Transverse colon (tissue), 4 donors: ENCODE data around the gene HNMT. TPM values are rescaled to one million over a fixed set of nuclear protein-coding genes. Genes with fewer than 3 reads are reported as not detected.

Source experiments
- DNase-seq: peaks from one replicate; pipeline ENCODE4 v3.0.0-alpha.2; 2019
- H3K27ac ChIP-seq, 4 donors: fragments of 200-600 bp; sonication (generic); 2 replicates each; pipeline ENCODE4 v1.5.1; 2016 to 2018; ENCODE audit warnings: inconsistent platforms in 4 of 4
- H3K27me3 ChIP-seq: fragments of 200-600 bp; sonication (generic); 2 replicates; pipeline ENCODE4 v1.5.1; 2017; ENCODE audit warnings: inconsistent platforms
- H3K36me3 ChIP-seq, 4 donors: fragments of 200-600 bp; sonication (generic); 2 replicates each; pipeline ENCODE4 v1.5.1; 2017 to 2019; ENCODE audit warnings: inconsistent platforms in 4 of 4
- H3K4me1 ChIP-seq, 4 donors: fragments of 200-600 bp; sonication (generic); 2 replicates each; pipeline ENCODE4 v1.5.1; 2017 to 2020; ENCODE audit warnings: inconsistent platforms in 4 of 4
- H3K4me3 ChIP-seq, 4 donors: fragments of 200-600 bp; sonication (generic); 1 replicate in 1 of 4; 2 replicates in 3 of 4; pipeline versions ENCODE4 v1.5.1 to v1.6.1; 2017 to 2019; ENCODE audit warnings: inconsistent platforms in 4 of 4
- H3K9me3 ChIP-seq, 2 donors: fragments of 200-600 bp; sonication (generic); 2 replicates each; pipeline ENCODE4 v1.5.1; 2017 to 2019; ENCODE audit warnings: inconsistent platforms in 2 of 2
- CTCF ChIP-seq, 5 experiments: fragments of 200-600 bp in 3 of 5; fragments of 450-650 bp in 2 of 5; sonication (generic) in 3 of 5; IDR thresholded peaks; 1 replicate in 2 of 5; 2 replicates in 3 of 5; pipeline ENCODE4 v1.5.1; 2016 to 2017; ENCODE audit warnings: antibody characterized with exemption in 5 of 5, inconsistent platforms in 3 of 5, mild to moderate bottlenecking in 2 of 5, moderate library complexity in 1 of 5
- EP300 ChIP-seq: sonication (generic); formaldehyde crosslinking; IDR thresholded peaks from one replicate; pipeline ENCODE4 v1.6.1; 2017; ENCODE audit warnings: antibody characterized with exemption, low read depth
- POLR2A ChIP-seq: fragments of 450-650 bp; IDR thresholded peaks from one replicate; pipeline ENCODE4 v1.6.1; 2016; ENCODE audit warnings: antibody characterized with exemption, mild to moderate bottlenecking, moderate library complexity
- POLR2AphosphoS5 ChIP-seq, 3 donors: sonication (generic); formaldehyde crosslinking; IDR thresholded peaks; one replicate each; pipeline ENCODE4 v1.6.1; 2016; ENCODE audit warnings: antibody characterized with exemption in 3 of 3
- WGBS, 2 donors: methylation state at CpG; one replicate each; pipeline ENCODE4 v1.1.5; 2018; ENCODE audit warnings: low coverage in 1 of 2; 5-methylcytosine and 5-hydroxymethylcytosine counted together
- in situ Hi-C, 4 donors: fragments of 200-750 bp; cut with MboI; loops; one replicate each; pipeline versions ENCODE4 v1.15.0 to v1.15.1; 2017; ENCODE audit warnings: low sequenced_read_pairs in 3 of 4, low pct_ligation_motif_present in 1 of 4, low pct_unique_long_range_greater_than_20kb in 1 of 4
- intact Hi-C: fragments of 100-400 bp; cut with DNase I; formaldehyde crosslinking; loops from one replicate; pipeline ENCODE4 v1.15.1; 2023; ENCODE audit warnings: low total_unique reads
- total RNA-seq, 4 donors: library from RNA; depleted of rRNA; stranded (reverse); fragments of >200 nt; gene quantifications; one replicate each; pipeline ENCODE4 v1.1.0, GENCODE V29; 2016

Gene HNMT
- total RNA-seq, 4 donors from 2014 or later = 36.3 to 64.9 (median 48.4) TPM

- intact Hi-C loops = no loop called here
- Histone ChIP-seq H3K4me3 (no peak overlapping the region), H3K27me3 (no peaks in the 10 kb centered on the region), H3K4me1 (no peaks in the 10 kb centered on the region), H3K9me3 (no peaks in the 10 kb centered on the region), H3K27ac (no peak overlapping the region), H3K36me3 (no peaks in the 10 kb centered on the region)
- no peak for TF ChIP-seq POLR2AphosphoS5 (IDR thresholded peaks at IDR 0.05)
- no peak for TF ChIP-seq POLR2A
- no peak for TF ChIP-seq EP300
- TF ChIP-seq CTCF (IDR thresholded peaks at IDR 0.05) = no peak
- DNase-seq = no peak
- in situ Hi-C loops = no loop called here
Observed at GRCh38 chr2:138029276-138029675, 65.0 kb downstream of the HNMT start.

GRCh38 chr2:138030459-138030858 is 66.2 kb downstream of the HNMT start:
- no peak for DNase-seq
- no peak for TF ChIP-seq CTCF (IDR thresholded peaks at IDR 0.05)
- TF ChIP-seq POLR2AphosphoS5 (IDR thresholded peaks at IDR 0.05) = no peak
- TF ChIP-seq EP300 = no peak
- no peak for TF ChIP-seq POLR2A
- in situ Hi-C loops (no loop called here), intact Hi-C loops (no loop called here)
- Histone ChIP-seq H3K36me3 (no peaks in the 10 kb centered on the region), H3K9me3 (no peaks in the 10 kb centered on the region), H3K4me1 (no peaks in the 10 kb centered on the region), H3K4me3 (no peak overlapping the region), H3K27ac (no peak overlapping the region), H3K27me3 (no peaks in the 10 kb centered on the region)
- WGBS, 2 donors = 74 to 100% methylated on average over 1 to 3 of the region's 3 CpGs

DNA sequence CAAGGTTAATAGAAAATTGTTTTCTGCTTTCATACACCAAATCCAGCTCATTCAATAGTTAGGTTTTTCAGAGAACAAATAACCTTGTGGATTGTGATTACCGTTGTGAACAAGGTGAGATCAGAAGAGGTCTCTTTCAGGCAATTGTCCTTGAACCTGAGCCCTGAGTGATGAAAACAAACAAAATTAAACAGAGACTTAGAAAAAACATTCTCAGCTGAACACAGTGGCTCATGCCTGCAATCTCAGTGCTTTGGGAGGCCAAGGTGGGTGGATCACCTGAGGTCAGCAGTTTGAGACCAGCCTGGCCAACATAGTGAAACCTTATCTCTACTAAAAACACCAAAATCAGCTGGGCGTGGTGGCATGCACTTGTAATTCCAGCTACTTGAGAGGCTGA is 68.1 kb downstream of the HNMT start:
- no peaks in the 10 kb centered on the region for H3K36me3 ChIP-seq
- H3K27ac ChIP-seq = no peak overlapping the region
- intact Hi-C loops (no loop called here), in situ Hi-C loops (no loop called here)
- no peaks in the 10 kb centered on the region for H3K9me3 ChIP-seq
- H3K27me3 ChIP-seq = no peaks in the 10 kb centered on the region
- H3K4me3 ChIP-seq = no peak overlapping the region
- H3K4me1 ChIP-seq = no peaks in the 10 kb centered on the region
- TF ChIP-seq POLR2A (no peak), EP300 (no peak), CTCF (IDR thresholded peaks at IDR 0.05) (no peak), POLR2AphosphoS5 (IDR thresholded peaks at IDR 0.05) (no peak)
- DNase-seq = no peak
- WGBS, 2 donors = 70 to 100% methylated on average over 1 to 2 of the region's 2 CpGs

GRCh38 chr2:138034536-138034935 is 70.3 kb downstream of the HNMT start:
- Histone ChIP-seq H3K9me3 (no peaks in the 10 kb centered on the region), H3K27ac (no peak overlapping the region), H3K4me3 (no peak overlapping the region), H3K4me1 (no peaks in the 10 kb centered on the region), H3K27me3 (no peaks in the 10 kb centered on the region), H3K36me3 (no peaks in the 10 kb centered on the region)
- no peak for TF ChIP-seq CTCF (IDR thresholded peaks at IDR 0.05)
- no peak for TF ChIP-seq POLR2AphosphoS5 (IDR thresholded peaks at IDR 0.05)
- no peak for TF ChIP-seq POLR2A
- TF ChIP-seq EP300 = no peak
- 87 to 91% methylated on average over 3 of the region's 3 CpGs for WGBS, 2 donors
- intact Hi-C loops = no loop called here
- no peak for DNase-seq
- in situ Hi-C loops = no loop called here
